HL-60 (cell line): ENCODE data around the gene SPAG9.

Experiments used
- GABPA ChIP-seq: IDR thresholded peaks from 2 replicates; pipeline ENCODE4 v1.6.1; 2012; ENCODE audit warnings: low read depth
- POLR2AphosphoS5 ChIP-seq: IDR thresholded peaks from 2 replicates; pipeline ENCODE4 v1.6.1; 2012; ENCODE audit warnings: low read depth
- SPI1 ChIP-seq: IDR thresholded peaks from 2 replicates; pipeline ENCODE4 v1.6.1; 2012; ENCODE audit warnings: low read depth, mild to moderate bottlenecking, borderline replicate concordance
- TF ChIP-seq, protein P1 (sequence below): IDR thresholded peaks from one replicate; pipeline ENCODE4 v1.5.1; 2011; ENCODE audit warnings: low read length, control low read depth, inconsistent platforms; ENCODE audit not compliant: insufficient read depth
- TF ChIP-seq, protein P2 (sequence below): IDR thresholded peaks from 2 replicates; pipeline ENCODE4 v1.6.1; 2012; ENCODE audit warnings: low read depth; ENCODE audit not compliant: insufficient replicate concordance

DNA sequence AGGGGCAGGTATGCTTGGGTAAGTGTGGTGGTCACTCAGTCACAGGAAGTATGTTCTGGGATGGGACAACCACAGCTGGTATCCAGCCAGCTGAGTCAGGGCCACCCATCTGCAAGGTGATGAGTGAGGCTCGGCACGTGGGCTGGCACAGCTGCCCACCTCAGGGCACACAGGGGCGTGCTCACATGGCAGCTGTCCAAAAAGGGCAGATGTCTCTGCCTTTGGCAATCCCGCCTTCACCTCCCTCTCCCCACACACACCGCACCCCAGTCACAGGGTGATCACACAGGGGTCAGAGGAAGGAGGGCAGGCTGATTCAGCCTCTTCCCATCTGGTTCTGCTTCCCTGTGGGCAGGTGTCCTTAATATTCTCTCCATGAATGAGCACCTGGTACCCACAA, 168.7 kb downstream of the SPAG9 start:
- TF ChIP-seq, protein P1, sequence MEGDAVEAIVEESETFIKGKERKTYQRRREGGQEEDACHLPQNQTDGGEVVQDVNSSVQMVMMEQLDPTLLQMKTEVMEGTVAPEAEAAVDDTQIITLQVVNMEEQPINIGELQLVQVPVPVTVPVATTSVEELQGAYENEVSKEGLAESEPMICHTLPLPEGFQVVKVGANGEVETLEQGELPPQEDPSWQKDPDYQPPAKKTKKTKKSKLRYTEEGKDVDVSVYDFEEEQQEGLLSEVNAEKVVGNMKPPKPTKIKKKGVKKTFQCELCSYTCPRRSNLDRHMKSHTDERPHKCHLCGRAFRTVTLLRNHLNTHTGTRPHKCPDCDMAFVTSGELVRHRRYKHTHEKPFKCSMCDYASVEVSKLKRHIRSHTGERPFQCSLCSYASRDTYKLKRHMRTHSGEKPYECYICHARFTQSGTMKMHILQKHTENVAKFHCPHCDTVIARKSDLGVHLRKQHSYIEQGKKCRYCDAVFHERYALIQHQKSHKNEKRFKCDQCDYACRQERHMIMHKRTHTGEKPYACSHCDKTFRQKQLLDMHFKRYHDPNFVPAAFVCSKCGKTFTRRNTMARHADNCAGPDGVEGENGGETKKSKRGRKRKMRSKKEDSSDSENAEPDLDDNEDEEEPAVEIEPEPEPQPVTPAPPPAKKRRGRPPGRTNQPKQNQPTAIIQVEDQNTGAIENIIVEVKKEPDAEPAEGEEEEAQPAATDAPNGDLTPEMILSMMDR: no peak
- TF ChIP-seq GABPA: no peak
- TF ChIP-seq POLR2AphosphoS5: peak; percentile 95
- no peak for TF ChIP-seq SPI1
- TF ChIP-seq, protein P2, sequence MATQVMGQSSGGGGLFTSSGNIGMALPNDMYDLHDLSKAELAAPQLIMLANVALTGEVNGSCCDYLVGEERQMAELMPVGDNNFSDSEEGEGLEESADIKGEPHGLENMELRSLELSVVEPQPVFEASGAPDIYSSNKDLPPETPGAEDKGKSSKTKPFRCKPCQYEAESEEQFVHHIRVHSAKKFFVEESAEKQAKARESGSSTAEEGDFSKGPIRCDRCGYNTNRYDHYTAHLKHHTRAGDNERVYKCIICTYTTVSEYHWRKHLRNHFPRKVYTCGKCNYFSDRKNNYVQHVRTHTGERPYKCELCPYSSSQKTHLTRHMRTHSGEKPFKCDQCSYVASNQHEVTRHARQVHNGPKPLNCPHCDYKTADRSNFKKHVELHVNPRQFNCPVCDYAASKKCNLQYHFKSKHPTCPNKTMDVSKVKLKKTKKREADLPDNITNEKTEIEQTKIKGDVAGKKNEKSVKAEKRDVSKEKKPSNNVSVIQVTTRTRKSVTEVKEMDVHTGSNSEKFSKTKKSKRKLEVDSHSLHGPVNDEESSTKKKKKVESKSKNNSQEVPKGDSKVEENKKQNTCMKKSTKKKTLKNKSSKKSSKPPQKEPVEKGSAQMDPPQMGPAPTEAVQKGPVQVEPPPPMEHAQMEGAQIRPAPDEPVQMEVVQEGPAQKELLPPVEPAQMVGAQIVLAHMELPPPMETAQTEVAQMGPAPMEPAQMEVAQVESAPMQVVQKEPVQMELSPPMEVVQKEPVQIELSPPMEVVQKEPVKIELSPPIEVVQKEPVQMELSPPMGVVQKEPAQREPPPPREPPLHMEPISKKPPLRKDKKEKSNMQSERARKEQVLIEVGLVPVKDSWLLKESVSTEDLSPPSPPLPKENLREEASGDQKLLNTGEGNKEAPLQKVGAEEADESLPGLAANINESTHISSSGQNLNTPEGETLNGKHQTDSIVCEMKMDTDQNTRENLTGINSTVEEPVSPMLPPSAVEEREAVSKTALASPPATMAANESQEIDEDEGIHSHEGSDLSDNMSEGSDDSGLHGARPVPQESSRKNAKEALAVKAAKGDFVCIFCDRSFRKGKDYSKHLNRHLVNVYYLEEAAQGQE: no peak
